ENCODE data around the gene C1orf115. TPM values are rescaled to one million over a fixed set of nuclear protein-coding genes. Genes with fewer than 3 reads are reported as not detected.
"Not testable (repeated sequence)": the region's sequence is repeated elsewhere in the genome, so short reads cannot be mapped to it uniquely, and the experiment has no call there.

C1orf115 gene
- total RNA-seq, 4 donors from 2014 or later, result 27.4 to 63.0 (median 38.9) TPM

GRCh38 chr1:220682901-220683576, 7.1 kb upstream of the C1orf115 start:
- DNase-seq (ENCODE audit: low spot score) (no peak), ATAC-seq (ENCODE audit: low FRiP score) (no peak)
- no peak for TF ChIP-seq CTCF (IDR thresholded peaks at IDR 0.05)

- not testable (repeated sequence) for ATAC-seq (ENCODE audit: low FRiP score); DNase-seq (ENCODE audit: low spot score)
Measured at GRCh38 chr1:220683716-220684115, 6.4 kb upstream of the C1orf115 start.

- ATAC-seq (ENCODE audit: low FRiP score), result no peak
Measured at GRCh38 chr1:220684890-220685289, 5.3 kb upstream of the C1orf115 start.

GRCh38 chr1:220685879-220686278, 4.3 kb upstream of the C1orf115 start:
- DNase-seq (ENCODE audit: low spot score) (no peak), ATAC-seq (ENCODE audit: low FRiP score) (no peak)
- no peak for TF ChIP-seq CTCF (IDR thresholded peaks at IDR 0.05)

More at GRCh38 chr1:220684890-220685289, 5.3 kb upstream of the C1orf115 start:
- TF ChIP-seq CTCF (IDR thresholded peaks at IDR 0.05), result no peak
- no peak for DNase-seq (ENCODE audit: low spot score)

- ATAC-seq (ENCODE audit: low FRiP score), result no peak
- DNase-seq (ENCODE audit: low spot score), result no peak
- TF ChIP-seq CTCF (IDR thresholded peaks at IDR 0.05), result no peak
Measured at GRCh38 chr1:220687809-220688208, 2.4 kb upstream of the C1orf115 start.

GRCh38 chr1:220689666-220690065, 497 bp upstream of the C1orf115 start:
- no peak for ATAC-seq (ENCODE audit: low FRiP score)
- TF ChIP-seq CTCF (IDR thresholded peaks at IDR 0.05), result no peak

GRCh38 chr1:220691053-220691684, 1.0 kb downstream of the C1orf115 start:
- TF ChIP-seq CTCF (IDR thresholded peaks at IDR 0.05), result no peak
- no peak for DNase-seq (ENCODE audit: low spot score)
- no peak for ATAC-seq (ENCODE audit: low FRiP score)

More at GRCh38 chr1:220689666-220690065, 497 bp upstream of the C1orf115 start:
- DNase-seq (ENCODE audit: low spot score), result no peak
